SW480 (cell line): Measurements from ENCODE around the gene ATP6V1C2.
"Not testable (repeated sequence)": the region's sequence is repeated elsewhere in the genome, so short reads cannot be mapped to it uniquely, and the experiment has no call there.

Experiments used
- DNase-seq: peaks from one replicate; pipeline ENCODE4 v3.0.0-alpha.2; 2016; ENCODE audit warnings: low spot score

ATP6V1C2 gene

DNA sequence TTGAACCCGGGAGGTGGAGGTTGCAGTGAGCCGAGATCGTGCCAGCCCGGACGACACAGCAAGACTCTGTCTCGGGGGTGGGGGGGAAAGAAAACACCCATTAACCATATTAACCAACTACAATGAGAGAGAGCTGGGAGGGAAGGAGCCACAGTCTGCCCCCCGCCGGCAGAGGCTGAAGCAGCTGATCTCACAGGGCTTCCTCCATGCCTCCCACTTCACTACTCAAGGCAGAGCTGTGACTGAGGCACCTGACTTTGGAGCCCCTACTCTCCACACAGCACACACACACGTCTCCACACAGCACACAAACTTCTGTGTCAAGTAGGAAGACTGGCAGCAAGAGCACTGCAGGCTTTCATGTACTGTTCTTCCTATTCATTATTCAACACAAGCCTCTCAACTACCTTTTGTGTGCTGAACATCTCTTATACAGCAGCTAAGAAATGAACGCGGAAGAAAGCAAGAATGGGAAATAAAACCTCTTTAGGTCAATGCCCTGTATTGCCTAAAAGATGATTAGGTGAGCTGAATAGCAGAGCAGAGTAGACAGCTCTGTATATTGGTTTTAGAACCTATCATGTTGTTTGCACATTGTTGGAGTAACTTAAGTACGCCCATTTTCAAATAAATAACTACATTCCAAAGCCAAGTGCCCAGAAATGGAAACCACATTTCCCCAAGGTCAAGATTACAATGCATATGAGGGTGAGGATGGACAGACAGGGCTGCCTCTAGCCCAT, 65.0 kb downstream of the ATP6V1C2 start:
- no peak for DNase-seq

DNA sequence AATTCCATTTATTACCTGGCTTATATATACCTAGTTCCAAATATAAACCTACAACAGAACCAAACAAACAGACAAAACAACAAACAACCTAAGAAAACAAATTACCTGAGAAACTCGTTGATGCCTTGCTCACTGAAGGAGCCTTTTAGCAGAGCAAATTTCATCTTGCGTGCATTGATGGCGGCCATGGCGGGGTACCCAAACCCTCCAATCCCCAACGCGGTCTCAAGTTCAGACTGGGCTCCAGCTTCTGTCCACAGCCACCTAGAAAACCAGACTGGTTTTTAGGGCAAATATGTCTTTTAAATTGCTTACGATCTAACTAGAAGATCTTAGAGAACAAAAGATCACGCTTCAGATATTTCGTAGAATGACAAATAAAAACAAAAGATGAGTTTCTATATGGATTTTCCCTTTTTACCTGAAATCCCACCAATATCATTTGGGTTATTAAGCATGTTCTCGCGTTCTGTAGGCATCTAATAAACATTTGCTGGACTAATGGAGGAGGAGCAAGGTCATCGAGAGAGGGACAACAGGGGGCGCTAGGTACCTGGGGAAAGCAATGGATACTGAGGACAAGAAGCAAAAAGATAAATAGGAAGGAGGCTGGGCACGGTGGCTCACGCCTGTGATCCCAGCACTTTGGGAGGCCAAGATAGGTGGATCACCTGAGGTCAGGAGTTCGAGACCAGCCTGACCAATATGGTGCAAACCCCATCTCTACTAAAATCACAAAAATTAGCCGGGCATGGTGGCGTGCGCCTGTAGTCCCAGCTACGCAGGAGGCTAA, 65.9 kb downstream of the ATP6V1C2 start:
- DNase-seq = no peak

DNA sequence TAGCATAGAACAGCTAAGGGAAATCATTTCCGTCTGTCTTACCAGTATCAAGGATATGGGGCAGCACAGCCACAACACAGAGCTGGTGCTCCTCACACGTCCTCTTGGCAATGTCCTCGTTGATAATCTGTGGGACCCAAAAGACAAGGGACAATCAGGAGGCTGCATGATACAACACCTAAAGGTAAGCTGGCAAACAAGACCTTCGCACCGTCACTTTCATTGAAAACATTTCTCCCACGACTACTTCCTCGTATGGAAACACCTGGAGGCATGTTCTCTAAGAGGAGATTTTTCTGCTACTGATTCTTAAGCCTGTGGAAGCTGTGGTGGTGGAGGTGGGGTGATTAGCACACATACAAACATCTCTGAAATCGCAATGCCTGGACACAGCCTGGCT, 67.4 kb downstream of the ATP6V1C2 start:
- no peak for DNase-seq

DNA sequence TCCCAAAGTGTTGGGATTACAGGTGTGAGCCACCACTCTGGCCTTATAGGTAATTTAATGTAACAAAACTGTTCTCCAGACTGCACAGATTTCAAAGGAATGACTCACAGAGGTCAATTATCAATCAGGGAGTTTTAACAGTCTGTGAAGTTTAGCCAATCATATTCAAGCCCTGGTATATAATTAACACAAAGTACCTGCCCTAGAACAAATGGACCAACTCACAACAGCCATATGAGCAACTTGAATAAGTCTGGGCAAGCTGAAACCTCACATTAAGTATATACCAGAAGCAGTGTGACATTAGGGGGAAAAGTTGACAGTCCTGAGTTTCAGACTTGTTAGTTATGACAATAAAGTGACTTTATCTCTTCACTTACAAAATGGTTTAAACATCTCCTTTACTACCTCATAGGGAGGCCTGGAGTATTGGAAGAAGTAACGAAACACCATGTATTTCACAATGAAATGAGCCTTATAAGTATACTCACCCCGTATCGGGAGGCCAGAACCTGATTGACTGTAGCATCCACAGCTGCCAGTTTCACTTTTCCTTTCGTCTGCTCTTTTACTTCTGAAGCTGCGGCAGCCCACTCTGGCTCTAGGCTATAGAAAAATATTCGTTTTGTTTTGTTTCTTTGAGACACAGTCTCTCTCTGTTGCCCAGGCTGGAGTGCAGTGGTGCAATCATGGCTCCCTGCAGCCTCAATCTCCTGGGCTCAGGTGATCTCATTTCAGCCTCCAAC, 69.0 kb downstream of the ATP6V1C2 start:
- DNase-seq = no peak

DNA sequence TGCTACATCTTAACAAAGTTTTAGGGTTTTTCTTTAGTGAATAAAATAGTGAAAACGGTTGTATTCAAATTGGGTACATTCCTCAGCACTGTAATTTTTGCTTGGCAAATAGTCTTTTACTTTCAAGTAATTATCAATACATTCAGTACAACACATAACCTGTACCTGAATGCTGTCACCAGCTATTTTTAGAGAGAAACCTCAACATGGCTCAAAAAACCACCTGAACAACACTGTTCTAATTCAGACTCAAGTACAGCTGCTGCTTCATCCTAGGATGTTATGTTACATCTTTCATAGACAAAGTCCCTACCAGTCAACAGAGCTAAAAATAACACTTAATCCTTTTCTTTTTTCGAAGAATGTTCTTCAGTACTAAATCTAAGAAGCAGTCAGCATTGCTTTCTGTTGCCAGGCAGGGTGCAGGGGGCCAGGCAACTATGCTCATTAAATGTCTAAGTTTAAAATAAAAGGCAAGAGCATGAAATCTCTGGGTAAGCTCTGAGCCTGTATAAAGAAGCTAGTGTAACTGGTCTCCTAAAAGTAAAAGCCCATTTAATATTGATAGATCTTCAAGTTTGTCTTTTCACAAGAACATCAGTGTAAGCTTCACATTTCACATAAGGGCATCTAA, 70.7 kb downstream of the ATP6V1C2 start:
- no peak for DNase-seq

DNA sequence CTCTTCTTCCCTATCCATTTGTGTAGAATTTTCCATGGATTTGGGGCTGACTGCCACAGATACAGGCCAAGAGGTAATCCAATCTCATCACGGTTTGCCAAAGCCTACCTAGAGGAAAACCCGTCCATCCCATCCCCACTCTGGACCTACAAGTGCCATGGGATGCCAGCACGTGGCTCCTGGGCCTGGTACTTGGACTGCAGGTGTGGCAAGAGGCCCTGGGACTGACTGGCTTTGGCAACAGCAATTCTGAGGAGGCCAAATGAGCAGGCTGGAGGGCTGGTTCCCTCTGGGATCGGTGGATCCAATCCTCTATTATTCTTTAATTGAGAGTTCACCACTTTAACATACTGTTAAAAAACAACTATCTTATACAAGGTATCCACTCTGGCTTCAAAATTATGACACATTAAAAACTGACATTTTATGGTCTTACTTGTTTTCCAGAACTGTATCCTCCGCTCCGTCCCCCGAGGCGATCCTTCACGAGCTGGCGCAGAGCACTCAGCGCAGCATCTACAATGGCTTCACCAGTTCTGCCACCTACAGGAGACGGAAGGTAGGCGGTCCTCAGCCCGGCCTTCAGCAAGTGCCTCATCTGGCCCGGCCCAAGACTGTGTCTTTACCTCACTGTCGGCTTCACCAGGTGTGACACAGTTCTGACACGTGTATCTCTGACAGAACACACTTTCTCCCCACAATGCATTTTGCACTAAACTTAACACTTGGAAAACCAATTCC, 71.4 kb downstream of the ATP6V1C2 start:
- DNase-seq = no peak

DNA sequence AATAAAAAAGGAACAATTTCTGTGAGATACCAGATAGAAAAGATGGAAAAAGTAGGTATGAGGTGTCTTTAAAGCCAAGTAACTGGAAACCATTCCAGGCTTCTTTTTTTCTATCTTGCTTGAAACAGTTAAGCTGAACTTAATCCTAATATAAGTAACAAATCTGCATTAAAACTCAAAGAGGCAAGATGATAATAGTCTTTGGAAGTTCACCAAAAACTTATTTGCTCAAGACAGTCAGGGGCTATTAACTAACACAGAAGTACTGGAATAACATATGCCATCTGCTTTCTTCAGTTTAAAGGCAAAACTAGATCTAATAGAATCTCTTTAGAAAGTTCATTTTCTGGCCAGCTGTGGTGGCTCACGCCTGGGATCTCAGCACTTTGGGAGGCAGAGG, 72.4 kb downstream of the ATP6V1C2 start:
- DNase-seq = no peak

DNA sequence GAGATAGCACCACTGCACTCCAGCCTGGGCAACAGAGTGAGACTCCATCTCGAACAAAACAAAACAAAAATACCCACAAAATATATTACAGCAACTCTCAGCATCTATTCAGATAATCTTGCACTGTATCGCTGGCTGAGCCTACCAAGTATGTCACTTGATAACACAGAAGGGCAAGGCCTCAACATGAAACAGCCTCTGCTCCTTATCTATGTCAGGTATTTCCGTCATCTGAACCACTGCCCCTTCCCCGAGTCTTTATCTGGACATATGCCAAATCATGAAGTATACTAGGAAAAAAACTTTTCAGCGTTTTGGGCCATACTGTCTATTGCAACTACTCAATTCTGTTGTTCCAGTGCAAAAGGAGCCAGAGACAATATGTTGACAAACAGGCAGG, 73.4 kb downstream of the ATP6V1C2 start:
- no peak for DNase-seq

DNA sequence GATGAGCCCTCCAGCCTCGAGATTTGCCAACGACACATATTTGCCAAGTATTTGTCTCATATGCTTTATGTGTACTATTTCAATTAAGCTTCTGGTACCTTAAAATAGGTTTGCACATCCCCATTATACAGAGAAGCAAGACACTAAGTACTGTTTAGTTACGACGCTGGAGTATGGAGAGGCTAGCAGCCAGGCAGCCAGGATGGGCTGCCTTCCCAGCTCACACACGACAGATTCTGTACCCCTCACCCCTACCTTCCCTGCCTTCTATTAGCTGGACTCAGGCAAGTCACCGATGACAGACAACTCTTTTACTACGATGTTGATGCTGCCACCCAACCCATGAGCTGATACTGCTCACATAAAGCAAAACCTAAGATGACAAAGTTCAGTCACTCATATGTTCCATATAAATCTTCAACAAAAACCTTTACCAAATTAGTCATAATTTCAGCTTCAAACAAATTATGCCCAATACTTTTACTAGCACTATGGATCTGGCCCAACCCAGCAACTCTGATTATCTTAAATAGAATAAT, 74.1 kb downstream of the ATP6V1C2 start:
- DNase-seq = no peak

DNA sequence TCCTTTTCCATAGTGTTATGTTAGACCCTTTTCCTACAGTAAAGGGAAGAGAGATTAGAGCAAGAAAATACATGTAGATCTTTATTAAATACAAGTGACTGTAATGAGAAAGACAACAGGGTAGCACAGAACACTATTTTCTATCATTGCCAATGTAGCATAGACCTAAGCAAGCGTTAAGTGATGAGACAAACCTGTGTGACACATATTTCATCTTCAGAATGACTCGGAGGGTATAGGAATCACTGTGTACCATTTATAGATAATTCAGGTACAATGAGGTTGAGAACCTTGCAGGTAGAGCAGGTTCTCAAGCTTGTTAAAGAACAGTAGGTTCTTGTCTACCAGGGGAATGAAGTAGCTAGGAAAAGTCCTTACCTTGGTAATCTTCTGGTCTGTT, 75.3 kb downstream of the ATP6V1C2 start:
- no peak for DNase-seq

DNA sequence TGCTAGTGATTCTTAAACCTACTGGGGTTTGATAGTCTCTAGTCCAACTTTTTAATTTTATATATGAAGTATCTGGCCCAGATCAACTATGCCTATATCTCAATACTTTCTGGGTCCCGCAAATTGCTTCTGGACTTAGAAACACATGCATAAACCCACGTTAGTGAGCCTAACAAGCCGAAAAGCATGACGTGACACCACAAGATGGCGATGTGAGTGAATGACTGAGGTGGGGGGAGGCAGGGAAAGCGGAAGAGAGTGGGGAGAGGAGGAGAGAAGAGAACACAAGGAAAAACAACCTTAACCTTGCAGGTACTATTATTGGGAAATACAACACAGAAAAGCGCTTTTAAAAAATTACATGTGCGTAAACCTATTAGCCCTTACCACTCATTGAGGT, 77.4 kb downstream of the ATP6V1C2 start:
- DNase-seq = no peak

DNA sequence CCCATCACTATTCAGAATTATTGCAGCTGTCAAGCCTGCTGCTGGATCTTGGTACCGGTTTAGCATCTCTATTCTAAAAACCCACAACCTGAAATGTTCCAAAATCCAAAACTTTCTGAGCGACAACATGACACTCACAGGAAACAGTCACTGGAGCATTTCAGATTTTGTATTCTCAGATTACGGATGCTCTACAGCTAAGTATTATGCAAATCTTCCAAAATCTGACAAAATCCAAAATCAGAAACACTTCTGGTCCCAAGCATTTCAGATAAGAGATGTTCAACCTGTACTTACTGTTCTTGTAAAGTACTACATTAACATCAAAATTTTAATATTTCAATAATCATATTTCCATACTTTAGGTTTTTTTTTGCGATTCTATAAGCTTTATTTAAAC, 78.7 kb downstream of the ATP6V1C2 start:
- no peak for DNase-seq

DNA sequence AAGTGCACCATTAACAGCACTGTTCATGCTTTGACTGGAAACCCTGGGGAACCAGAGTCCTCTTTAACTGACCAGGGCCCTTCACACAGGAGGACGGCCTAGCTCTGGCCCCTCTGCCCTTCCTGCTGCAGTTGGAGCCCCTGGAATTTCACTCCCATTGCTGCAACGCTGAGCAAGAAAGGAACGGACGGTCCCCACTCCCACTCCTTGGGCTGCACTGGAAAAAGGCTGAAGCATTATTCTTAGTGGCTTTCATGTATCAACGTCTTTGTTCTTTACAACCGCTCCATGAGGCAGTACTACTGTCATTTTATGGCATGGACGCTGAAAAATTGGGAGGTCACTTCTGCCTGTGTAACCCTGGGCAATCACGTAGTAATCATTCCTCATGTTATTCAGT, 81.2 kb downstream of the ATP6V1C2 start:
- no peak for DNase-seq

DNA sequence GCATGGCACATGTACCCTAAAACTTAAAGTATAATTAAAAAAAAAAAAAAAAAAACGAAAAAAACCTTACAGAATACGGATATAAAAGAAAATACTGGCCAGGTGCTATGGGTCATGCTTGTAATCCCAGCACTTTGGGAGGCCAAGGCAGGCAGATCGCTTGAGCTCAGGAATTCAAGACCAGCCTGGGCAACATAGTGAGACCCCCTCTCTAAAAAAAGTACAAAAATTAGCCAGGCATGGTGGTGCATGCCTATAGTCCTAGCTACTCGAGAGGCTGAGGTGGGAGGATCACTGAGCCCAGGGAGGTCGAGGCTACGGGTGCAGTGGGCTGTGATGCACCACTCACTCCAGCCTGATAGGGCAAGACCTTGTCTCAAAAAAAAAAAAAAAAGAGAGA, 84.6 kb downstream of the ATP6V1C2 start:
- DNase-seq = not testable (repeated sequence)

DNA sequence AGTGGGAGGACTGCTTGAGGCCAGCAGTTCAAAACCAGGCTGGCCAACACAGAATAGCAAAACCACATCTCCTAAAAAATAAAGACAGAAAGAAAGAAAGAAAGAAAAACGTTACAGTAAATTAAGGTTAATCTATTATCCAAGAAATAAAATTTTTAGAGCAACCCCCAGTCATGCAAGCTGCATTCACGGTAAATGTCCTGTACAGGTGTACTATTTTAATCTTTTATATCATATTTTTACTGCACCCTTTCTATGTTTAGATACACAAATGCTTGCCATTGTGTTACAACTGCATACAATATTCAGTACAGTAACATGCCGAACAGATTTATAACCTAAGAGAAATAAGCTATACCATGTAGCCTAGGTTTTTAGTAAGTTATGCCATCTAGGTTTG, 85.1 kb downstream of the ATP6V1C2 start:
- DNase-seq = no peak

DNA sequence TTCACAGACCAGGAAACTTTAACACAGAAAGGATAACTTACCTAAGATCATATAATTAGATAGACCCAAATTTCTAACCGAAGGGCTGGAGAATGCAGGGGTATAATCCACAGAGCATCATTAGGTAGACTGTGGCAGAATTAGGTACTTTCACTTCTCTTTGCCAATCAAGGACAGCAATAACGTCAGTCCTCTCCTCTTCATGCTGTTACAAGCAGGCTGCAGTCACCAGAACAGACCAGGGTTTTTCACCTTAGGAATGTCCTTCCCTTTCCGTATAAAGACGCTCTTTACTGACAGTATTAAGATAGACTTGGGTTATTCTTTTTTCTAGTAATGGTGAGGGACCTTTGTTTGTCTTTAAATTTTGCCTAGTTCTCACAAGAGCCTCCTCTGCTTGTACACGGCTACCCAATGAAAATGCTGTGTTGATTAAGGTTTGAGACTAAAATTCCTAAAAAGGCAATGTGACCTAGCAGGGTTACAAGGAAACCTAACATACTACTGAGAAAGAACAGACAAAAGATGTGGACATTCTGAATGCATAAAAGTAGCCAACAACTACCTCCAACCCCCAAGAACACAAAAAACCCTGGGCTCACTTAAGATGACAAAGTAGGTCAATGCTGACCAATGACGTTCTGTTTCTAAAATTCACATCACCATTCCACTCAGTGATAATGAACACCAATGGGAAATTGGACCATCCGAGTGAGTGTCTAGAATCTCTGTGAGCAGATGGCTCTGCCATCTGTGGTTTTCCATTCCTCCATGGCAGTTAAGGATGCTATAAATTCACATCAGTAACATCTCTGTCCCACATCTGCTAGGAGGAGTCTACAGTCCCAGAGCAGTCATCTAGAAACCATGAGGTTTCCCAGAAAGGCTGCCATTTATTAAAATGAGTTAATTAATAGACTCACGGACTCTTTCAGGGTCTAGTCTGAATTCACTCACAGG, 89.1 kb downstream of the ATP6V1C2 start:
- DNase-seq = no peak

DNA sequence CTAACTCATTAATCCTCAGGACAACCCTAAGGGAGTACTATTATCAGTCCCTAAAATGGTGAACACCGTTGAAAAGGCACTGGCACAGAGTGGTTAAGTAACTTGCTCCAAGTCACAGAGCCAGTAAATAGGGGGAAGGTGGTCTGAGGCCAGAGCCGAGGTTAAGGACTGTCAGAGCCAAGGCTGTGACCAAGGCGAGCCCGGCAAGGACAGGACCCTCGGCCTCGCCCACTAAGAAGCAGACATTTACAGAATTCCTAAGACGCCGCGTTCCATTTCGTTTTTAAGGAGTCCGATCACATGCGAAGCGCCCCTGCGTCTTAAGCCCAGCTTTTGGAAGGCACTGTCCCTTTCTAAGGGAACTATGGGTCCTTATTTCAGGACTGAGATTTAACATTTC, 90.1 kb downstream of the ATP6V1C2 start:
- no peak for DNase-seq

DNA sequence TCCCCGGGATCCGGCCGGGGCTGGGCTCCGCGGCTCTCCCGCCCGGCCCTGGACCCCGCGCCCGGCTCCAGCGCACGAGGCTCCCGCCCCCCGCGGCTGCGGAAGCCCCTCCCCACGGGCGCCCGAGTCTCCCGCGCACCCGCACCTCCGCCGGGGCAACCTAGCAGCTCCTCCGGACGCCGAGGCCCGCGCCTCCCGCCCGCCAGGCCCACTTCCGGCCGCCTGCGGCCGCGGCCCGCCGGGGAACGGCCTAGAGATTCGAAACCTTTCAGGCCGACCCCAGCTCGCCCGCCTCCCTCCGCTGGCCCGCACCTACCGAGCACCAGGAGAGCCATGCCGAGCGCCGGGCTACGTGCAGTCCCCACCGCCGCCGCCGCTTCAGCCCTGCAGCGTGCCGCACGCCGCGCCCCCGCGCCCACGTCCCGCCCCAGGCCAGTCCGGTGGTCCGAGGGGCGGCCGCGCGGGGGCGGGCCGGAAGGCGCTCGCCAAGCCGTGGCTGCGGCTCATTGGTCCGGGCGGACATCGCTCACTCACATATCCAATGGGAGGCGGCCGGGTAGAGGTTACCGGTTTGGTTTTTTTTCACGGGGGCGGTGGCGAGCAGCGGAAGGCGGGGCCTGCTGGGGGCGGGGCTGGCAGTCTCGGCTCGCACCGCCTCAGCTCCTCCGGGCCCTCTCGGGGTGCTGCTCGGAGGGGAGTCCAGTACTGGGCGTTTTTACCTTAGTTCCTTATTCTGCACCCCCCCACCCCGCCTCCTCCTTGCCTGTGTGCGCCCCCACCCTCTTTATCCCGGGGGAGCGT, 91.1 kb downstream of the ATP6V1C2 start, which contains the start of gene PDIA6:
Gene PDIA6, minus strand, starts transcription at position 424 of the 801 bp plus-strand sequence. Its CDS starts 89 bp downstream, at position 335.
- DNase-seq = peak; percentile 97
